ENCODE data around the gene HIF1A.

HIF1A gene

GRCh38 chr14:61765225-61765943, 70.1 kb downstream of the HIF1A start:
- peaks cover 11 to 12% of the 10 kb centered on the region in 2 donors for H3K36me3 ChIP-seq (ENCODE audit: control insufficient read depth in 1 of 2, insufficient read depth in 2 of 2, low read length in 2 of 2)
- no peak overlapping the region for H3K4me3 ChIP-seq (ENCODE audit: low read depth in 1 of 2, low read length in 2 of 2)
- H3K27ac ChIP-seq (ENCODE audit: low read length): no peak overlapping the region
- H3K4me1 ChIP-seq (ENCODE audit: control insufficient read depth in 1 of 2, insufficient read depth in 2 of 2, low read length in 2 of 2): peaks cover 7 to 9% of the 10 kb centered on the region in 2 donors
- no peaks in the 10 kb centered on the region for H3K9me3 ChIP-seq (ENCODE audit: control insufficient read depth in 1 of 2, low read length in 2 of 2)
- H3K27me3 ChIP-seq (ENCODE audit: low read depth, low read length): no peaks in the 10 kb centered on the region

DNA sequence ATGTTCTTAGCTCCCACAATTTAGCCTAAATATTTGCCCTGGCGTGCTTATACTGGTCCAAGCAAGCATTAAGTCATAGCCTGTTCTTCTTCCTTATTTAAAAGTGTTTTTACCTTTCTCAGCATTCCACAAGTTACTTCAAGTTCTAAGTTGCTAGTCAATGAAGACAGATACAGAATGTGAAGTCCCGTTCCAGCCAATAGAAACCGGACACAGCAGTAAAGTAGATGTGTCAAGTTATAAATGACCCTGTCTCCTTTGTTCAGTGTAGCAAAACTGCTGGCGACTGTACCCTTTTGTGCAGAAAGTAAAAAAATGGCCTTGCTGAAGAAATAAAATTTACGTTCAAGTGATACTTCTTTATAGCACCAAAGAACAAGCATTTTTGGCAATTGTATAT, 70.8 kb downstream of the HIF1A start:
- no peaks in the 10 kb centered on the region for H3K9me3 ChIP-seq (ENCODE audit: control insufficient read depth in 1 of 2, low read length in 2 of 2)
- H3K36me3 ChIP-seq (ENCODE audit: control insufficient read depth in 1 of 2, insufficient read depth in 2 of 2, low read length in 2 of 2): peaks cover 12 to 16% of the 10 kb centered on the region in 2 donors
- peaks cover 7 to 9% of the 10 kb centered on the region in 2 donors for H3K4me1 ChIP-seq (ENCODE audit: control insufficient read depth in 1 of 2, insufficient read depth in 2 of 2, low read length in 2 of 2)
- no peak overlapping the region for H3K4me3 ChIP-seq (ENCODE audit: low read depth in 1 of 2, low read length in 2 of 2)
- H3K27ac ChIP-seq (ENCODE audit: low read length): no peak overlapping the region
- H3K27me3 ChIP-seq (ENCODE audit: low read depth, low read length): no peaks in the 10 kb centered on the region

GRCh38 chr14:61768240-61768639, 72.9 kb downstream of the HIF1A start:
- Histone ChIP-seq H3K4me1 (ENCODE audit: control insufficient read depth in 1 of 2, insufficient read depth in 2 of 2, low read length in 2 of 2) (peaks cover 4 to 7% of the 10 kb centered on the region in 2 donors), H3K27me3 (ENCODE audit: low read depth, low read length) (no peaks in the 10 kb centered on the region), H3K9me3 (ENCODE audit: control insufficient read depth in 1 of 2, low read length in 2 of 2) (no peaks in the 10 kb centered on the region), H3K36me3 (ENCODE audit: control insufficient read depth in 1 of 2, insufficient read depth in 2 of 2, low read length in 2 of 2) (peaks cover 17 to 22% of the 10 kb centered on the region in 2 donors), H3K27ac (ENCODE audit: low read length) (no peak overlapping the region), H3K4me3 (ENCODE audit: low read depth in 1 of 2, low read length in 2 of 2) (no peak overlapping the region)

DNA sequence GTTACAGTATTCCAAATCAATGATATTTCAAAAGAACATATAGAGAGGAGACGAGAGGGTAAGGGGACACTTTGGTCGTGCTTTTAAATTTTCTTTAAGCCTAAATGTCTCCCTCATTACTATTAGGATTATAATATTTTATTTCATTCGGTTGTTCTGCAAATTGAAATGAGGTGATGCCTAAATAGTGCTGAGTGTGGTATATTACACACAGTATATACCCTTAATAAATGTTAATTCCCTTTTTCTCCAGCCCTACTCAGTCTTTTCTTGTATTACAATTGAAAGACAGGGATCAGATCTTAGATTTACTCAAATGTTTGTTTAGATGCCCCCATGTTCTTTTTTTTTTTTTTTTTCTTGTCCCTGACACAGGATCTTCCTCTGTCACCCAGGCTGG, 74.6 kb downstream of the HIF1A start:
- Histone ChIP-seq H3K4me1 (ENCODE audit: control insufficient read depth in 1 of 2, insufficient read depth in 2 of 2, low read length in 2 of 2) (no peaks in the 10 kb centered on the region), H3K9me3 (ENCODE audit: control insufficient read depth in 1 of 2, low read length in 2 of 2) (no peaks in the 10 kb centered on the region), H3K4me3 (ENCODE audit: low read depth in 1 of 2, low read length in 2 of 2) (no peak overlapping the region), H3K27me3 (ENCODE audit: low read depth, low read length) (no peaks in the 10 kb centered on the region), H3K27ac (ENCODE audit: low read length) (no peak overlapping the region), H3K36me3 (ENCODE audit: control insufficient read depth in 1 of 2, insufficient read depth in 2 of 2, low read length in 2 of 2) (peaks cover 17 to 29% of the 10 kb centered on the region in 2 donors)

DNA sequence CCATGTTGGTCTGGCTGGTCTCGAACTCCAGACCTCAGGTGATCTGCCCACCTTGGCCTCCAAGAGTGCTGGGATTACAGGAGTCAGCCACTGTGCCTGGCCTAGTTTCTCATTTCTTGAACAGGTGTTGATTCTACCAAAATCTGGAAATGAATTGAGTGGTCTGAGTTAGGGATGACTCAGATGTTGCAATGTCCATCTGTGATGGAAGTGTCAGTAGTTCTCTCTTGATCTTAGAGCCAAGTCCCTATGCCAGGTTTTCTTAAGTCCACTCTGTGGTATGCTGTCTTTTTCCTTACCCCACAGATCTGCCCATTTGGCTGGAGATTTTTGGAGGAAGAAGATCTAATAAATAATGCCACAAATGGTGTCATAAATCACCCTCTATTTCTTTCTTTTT, 79.5 kb downstream of the HIF1A start:
- Histone ChIP-seq H3K9me3 (ENCODE audit: control insufficient read depth in 1 of 2, low read length in 2 of 2) (no peaks in the 10 kb centered on the region), H3K27me3 (ENCODE audit: low read depth, low read length) (no peaks in the 10 kb centered on the region), H3K4me3 (ENCODE audit: low read depth in 1 of 2, low read length in 2 of 2) (no peak overlapping the region), H3K4me1 (ENCODE audit: control insufficient read depth in 1 of 2, insufficient read depth in 2 of 2, low read length in 2 of 2) (no peaks in the 10 kb centered on the region), H3K27ac (ENCODE audit: low read length) (no peak overlapping the region), H3K36me3 (ENCODE audit: control insufficient read depth in 1 of 2, insufficient read depth in 2 of 2, low read length in 2 of 2) (peaks cover 27 to 50% of the 10 kb centered on the region in 2 donors)

DNA sequence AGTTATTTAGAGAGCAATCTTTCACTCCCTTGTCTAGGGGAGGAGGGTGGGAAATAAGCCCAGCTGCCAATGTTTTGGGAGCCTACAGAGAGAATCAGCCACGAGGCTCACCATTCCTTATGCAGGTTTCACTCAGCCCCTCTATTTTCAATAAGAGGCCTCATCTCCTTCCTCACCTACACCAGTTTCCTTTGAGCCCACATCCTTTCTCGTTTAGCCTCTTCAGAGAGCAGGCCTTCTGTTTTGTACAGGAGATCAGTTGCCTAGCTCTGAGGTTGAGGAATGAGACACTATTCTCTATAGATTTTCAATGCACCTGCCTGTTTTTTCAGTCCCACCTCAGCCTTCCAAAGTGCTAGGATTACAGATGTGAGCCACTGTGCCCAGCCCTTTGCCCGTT, 84.8 kb downstream of the HIF1A start:
- Histone ChIP-seq H3K4me1 (ENCODE audit: control insufficient read depth in 1 of 2, insufficient read depth in 2 of 2, low read length in 2 of 2) (no peaks in the 10 kb centered on the region), H3K4me3 (ENCODE audit: low read depth in 1 of 2, low read length in 2 of 2) (no peak overlapping the region), H3K27me3 (ENCODE audit: low read depth, low read length) (no peaks in the 10 kb centered on the region), H3K27ac (ENCODE audit: low read length) (no peak overlapping the region), H3K9me3 (ENCODE audit: control insufficient read depth in 1 of 2, low read length in 2 of 2) (no peaks in the 10 kb centered on the region), H3K36me3 (ENCODE audit: control insufficient read depth in 1 of 2, insufficient read depth in 2 of 2, low read length in 2 of 2) (peaks cover 32 to 52% of the 10 kb centered on the region in 2 donors)

GRCh38 chr14:61797309-61797708, 102.0 kb downstream of the HIF1A start:
- Histone ChIP-seq H3K9me3 (ENCODE audit: control insufficient read depth in 1 of 2, low read length in 2 of 2) (no peaks in the 10 kb centered on the region), H3K27me3 (ENCODE audit: low read depth, low read length) (no peaks in the 10 kb centered on the region), H3K4me3 (ENCODE audit: low read depth in 1 of 2, low read length in 2 of 2) (no peak overlapping the region)

More at GRCh38 chr14:61797309-61797708, 102.0 kb downstream of the HIF1A start:
- H3K27ac ChIP-seq (ENCODE audit: low read length): no peak overlapping the region
- peaks cover 5% of the 10 kb centered on the region in 2 donors for H3K36me3 ChIP-seq (ENCODE audit: control insufficient read depth in 1 of 2, insufficient read depth in 2 of 2, low read length in 2 of 2)
- H3K4me1 ChIP-seq (ENCODE audit: control insufficient read depth in 1 of 2, insufficient read depth in 2 of 2, low read length in 2 of 2): no peaks in the 10 kb centered on the region

All from muscle layer of duodenum (tissue), 2 donors.